Measurements from ENCODE around the gene ERG.
A peak's percentile ranks its signal among the peaks of the same experiment; 100 is the strongest.

The ERG gene, protein sequence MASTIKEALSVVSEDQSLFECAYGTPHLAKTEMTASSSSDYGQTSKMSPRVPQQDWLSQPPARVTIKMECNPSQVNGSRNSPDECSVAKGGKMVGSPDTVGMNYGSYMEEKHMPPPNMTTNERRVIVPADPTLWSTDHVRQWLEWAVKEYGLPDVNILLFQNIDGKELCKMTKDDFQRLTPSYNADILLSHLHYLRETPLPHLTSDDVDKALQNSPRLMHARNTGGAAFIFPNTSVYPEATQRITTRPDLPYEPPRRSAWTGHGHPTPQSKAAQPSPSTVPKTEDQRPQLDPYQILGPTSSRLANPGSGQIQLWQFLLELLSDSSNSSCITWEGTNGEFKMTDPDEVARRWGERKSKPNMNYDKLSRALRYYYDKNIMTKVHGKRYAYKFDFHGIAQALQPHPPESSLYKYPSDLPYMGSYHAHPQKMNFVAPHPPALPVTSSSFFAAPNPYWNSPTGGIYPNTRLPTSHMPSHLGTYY

DNA sequence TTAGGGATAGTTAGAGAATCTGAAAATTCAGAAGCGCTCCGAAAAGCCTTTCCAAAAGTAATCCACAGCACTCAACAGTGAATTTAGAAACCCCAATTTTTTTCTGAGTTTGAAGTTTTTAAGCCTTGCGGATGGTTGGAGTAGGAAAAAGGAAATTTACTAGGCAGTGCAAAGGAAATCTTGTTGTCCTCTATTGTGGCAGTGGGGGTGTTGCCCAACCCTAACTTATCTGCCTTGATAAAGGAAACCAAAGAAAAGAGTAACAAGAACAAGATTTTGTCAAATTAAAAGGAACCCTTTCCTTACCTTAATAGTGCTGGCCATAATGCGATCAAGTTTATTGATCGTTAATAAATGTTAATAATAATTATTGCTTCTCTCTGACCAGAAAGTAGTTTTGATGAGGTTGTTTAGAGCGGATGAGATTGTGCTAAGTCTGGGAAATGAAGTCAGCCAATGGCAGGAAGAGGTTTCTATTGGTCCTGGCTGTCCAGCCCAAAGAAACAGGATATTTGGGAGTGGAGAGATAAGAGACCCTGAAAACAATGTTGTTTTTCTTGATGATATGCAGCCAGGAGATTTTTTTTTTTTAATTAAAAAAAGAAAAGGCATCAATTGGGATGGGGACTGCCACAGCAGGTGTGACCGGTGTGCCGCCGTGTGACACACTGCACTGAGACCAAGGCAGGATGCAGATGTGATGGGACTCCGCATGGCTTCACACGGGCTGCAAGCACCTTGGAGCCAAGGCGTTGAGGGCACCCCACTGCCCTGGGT lies at the start of gene ERG:
Gene ERG (minus strand): TSS at position 421 of the 777 bp plus-strand sequence. CDS start 97 bp downstream, at position 324.
- no peak for DNase-seq

DNA sequence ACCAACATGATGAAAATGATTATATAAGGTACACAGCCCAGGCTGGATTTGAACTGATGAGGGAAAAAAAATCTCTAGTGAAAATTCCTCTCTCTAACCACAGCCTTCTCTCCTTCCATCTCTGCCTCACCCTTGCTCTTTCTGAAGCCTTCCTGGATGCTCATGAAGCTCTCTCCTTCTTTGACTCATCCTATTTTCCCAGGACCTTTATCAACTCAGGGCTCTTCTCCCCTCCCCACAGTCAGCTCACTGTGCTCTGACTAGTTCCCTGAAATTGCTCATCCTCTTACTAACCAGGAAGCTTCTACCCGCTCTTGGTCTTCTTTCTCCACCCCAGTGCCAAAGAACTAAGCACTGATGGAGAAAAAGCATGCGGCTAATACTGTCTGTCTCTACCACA lies 46.4 kb upstream of the ERG start:
- DNase-seq: no peak

DNA sequence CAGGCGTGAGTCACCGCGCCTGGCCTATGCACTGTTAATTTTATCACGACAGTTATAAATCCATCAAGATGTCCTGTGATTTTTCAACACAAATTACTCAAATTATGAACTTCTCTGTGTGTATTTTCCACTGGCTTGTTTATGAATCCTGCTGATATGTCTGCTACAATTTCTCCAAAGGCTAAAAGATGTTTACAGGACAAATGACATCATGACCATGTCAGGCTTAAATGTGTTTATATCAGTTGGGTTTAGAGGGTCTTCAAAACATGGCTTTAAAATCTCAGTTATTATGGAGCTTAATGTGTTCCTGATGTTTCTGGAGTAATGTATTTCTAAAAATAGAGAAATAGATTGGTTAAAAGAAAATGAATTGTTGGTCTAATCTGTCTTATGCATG lies 44.0 kb upstream of the ERG start:
- DNase-seq: no peak

DNA sequence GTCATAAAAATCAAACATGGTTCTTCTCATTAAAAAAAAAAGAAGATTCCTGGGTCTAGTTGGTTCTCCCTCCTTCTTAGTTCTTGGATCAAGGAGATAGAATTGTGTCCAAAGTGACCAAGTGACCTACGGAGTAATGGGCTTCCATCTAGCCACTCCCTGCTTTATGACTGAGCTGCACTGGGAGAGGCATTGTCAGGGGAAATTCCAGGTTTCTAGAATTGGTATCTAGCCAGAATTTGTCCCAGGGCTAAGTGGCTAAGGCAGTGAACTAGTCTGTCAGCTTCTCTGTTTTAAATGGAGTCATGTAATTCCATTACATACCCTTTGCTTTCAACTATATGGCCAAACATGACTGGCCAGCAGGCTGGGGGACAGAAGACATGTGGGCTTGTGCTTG lies 40.1 kb upstream of the ERG start:
- no peak for DNase-seq

DNA sequence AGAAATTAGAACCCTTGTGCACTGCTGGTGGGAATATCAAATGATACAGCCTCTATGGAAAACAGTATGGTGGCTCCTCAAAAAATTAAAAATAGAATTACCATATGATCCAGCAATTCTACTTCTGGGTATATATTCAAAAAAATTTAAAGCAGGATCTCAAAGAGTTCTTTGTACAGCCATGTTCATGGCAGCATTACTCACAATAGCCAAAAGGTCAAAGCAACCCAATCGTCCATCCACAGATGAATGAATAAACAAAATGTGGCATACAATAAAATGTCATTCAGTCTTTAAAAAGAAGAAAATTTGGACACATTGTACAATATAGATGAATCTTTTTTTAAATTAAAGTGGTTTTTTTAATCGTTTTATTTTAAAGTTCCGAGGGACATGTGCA lies 36.3 kb upstream of the ERG start:
- no peak for DNase-seq

DNA sequence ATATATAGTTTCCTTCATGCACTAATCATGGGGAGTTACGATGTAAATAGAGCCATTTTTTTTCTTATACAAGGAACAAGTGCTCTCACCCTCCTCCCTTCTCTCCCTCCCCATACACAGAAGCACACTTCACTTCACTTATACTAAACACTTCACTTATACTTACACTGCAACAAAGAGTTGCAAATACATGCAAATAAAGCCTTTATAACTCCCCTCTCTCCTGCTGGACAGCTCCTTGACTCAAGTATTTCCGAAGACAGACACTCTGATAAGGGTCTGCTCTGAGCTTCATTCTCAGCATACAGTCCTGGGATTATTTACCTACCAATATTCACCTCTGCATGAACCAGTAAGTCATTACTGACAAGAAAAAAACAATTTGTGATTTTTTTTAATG lies 35.6 kb upstream of the ERG start:
- DNase-seq: no peak

DNA sequence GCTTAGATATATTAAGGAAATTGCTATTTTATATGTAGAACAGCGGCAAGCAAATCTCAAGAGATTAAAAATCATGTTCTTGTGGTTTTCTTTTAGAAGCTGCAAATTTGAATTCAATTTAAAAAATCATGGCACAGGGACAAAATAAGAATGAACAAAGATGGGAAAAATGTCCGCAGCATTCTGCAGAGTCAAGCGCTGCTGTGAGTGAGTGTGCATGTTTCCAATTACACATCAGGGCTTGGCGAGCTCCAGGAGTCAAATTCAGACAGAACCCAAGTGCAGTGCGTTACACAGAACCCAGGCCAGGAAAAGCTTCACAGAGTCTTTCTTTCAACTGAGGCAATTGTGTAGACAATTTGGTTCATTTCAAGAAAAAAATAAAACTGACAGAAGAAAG lies 33.3 kb upstream of the ERG start:
- DNase-seq: no peak

DNA sequence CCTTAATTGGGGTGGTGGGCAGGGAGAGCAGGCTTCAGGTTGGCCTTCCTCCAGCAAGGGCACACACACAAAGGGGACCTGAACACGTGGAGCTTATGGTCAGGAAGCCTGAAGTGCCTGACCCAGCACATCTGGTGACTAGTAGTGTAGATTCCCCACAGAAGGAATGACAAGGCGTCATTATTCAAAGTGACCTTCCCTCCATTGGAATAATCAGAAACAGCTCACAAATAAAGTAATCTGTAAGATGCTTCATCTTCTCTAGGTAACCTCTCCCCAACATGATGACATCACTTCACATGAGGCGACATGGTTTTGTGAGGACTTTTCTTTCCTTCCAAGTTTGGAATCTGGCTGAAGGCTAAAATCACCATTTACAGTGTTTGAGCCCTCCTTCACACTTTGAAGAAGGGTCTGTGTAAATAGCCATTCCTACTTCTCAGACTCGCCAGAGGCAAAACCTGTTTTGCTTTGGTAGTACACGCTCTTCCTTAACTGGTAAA lies 32.8 kb upstream of the ERG start:
- no peak for DNase-seq

DNA sequence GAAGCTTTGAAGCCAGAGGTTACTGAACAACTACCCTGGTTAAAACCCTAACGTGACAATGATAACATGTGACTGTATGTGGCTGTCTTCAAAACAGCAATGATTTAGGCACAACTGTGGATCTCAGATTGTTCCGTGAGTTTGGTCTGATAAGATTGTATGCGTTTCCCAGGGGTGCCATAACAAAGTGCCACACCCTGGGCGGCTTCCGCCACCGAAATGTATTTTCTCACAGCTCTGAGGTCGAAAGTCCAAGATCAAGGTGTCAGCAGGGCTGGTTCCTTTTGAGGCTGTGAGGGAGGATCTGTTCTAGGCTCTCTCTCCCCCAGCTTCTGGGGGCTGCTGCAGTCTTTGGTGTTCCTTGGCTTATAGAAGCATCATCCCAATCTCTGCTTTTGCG lies 29.5 kb upstream of the ERG start:
- no peak for DNase-seq

DNA sequence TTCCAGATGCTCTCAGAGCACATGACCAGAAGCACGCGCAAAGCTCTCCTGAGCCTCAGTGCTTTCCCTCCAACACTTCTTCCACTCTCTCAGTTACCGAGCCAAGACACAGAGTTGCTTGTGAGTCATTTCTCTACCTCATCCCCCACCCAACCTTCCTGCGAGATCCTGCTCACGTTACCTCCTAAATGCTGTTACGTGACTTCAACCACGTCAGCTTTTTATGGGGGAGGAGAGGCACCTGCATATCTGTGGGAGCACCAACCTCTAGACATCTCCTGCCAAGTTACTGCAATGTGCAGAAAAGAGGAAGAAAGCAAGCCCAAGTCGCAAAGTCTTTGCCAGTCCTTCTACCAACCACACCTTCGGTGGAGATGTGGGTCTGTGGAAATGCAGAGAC lies 27.2 kb upstream of the ERG start:
- DNase-seq: no peak

DNA sequence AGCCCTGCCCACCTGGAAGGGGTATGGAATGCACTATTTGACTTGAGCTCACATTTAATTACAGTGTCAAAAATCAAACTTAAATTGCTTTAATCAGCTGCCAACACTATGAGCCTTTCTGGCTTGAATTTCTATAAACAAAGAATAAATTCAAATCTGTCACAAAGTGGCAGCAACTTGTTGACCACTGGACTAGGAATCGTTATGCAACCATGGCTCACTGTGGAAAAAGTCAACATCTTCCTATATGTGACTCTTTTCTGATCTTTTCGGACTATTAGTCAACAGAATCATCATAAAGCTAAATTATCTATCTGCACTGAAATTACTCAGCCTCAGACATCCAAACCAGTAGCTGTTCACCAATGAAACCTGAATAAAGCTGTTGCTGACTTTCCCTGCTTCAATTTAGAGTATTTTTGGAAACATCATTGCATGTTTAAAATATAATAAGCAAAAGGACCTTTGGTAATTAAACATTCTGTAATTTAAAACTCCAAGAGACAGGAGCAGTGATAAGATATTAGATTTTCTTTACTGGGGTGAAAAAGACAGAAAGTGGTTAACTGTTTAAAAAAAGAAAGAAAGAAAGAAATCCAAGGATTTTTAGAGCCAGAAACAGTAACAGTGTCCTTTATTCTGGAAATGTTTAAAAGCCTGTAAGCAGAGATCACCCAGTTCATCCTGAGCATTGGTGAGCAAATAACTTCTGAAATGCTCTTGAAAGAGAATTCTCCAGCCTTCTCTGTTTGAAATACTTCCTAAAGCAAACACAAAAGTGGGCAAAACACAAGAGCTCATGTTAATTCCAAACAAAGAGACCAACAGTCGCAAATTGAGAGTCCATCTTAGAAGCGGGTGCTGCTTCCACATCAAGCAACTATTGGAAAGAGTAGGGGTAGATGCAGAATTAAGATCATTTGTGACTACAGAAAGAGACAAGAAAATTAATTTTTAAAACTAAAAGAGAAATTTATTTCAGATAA lies 26.2 kb upstream of the ERG start:
- no peak for DNase-seq

DNA sequence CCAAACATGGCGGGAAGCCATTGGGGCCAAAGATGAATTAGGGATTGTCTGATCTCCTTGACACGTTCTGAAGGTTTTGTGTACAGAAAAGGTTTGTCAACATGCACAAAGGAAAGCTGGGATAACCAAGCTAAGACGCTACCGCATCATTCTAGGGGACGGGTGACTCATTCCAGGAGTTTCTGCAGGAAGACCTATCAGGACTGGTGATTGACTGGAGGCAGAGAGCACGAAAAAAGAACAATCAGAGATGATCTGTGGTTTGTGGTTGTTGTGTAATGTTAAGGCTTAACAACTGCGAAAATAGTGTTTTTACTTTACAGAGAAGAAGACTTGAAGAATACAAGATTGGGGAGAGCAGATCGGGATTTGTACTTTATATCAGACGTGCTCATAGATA lies 22.2 kb upstream of the ERG start:
- no peak for DNase-seq

DNA sequence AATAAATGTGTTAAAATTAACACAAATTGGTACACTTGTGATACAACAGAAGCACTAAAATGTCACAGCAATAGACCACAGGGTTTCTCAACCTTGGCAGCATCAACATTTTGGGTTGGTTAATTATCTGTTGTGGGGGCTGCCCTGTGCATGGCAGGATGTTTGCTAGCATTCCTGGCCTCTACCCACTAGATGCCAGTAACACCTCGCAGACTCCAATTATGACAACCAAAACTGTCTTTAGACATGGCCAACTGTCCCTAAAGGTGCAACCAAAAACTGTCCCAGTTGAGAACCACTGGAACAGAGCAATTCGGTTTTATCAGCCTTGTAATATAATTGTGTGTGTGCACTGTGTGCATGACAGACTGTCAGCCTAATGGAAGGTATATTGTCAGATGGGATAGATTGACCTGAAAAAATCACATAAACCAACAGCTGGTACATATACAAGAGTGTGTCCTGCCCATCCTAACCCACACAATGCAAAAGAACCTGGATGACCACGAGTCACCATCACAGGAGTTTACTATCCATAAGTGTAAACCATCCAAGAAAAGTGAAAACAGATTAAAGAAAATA lies 13.5 kb upstream of the ERG start:
- no peak for DNase-seq

DNA sequence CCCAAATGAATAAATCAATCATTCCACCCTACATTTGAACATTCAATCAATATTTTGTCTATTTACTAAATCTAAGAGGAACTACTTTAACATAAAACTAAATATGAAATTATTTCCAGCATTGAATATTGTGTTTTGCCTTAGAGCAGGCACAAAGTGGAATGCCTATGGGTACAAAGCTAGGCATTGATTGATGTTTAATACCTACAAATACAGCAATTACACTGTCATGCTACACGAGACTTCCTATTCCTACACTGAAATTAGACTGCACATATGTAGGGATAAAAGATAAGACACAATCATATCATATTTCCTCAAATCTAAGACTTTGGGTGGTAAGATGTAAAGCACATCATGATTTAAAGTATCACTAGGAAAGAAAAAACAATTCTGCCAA lies 12.9 kb upstream of the ERG start:
- no peak for DNase-seq

DNA sequence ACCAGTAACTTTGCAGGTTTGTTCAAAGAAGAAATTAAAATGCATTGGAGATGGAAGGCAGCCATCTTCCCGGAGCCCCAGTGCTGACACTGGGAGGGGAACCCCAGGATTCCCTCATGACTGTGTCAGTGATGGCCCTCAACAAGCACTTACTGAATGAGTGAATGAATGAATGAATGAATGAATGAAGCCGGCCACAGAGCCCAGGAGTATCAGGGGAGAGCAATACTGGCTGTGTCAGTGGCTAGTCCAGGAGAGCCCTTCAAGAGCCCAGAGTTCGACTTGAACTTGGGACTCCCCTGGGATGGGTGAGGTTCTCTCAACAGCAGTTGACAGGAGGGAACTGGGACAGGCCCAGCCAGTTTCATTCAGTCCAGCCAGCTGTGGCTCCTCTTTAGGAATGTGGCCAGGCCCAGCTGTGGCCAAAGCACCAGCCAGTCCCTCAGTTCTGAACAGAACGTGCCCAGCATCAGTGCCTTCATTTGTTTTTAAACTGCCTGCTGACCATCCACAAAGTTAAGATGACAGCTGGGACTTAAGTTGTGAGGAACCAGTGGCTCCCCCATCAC lies 9.2 kb upstream of the ERG start:
- no peak for DNase-seq

DNA sequence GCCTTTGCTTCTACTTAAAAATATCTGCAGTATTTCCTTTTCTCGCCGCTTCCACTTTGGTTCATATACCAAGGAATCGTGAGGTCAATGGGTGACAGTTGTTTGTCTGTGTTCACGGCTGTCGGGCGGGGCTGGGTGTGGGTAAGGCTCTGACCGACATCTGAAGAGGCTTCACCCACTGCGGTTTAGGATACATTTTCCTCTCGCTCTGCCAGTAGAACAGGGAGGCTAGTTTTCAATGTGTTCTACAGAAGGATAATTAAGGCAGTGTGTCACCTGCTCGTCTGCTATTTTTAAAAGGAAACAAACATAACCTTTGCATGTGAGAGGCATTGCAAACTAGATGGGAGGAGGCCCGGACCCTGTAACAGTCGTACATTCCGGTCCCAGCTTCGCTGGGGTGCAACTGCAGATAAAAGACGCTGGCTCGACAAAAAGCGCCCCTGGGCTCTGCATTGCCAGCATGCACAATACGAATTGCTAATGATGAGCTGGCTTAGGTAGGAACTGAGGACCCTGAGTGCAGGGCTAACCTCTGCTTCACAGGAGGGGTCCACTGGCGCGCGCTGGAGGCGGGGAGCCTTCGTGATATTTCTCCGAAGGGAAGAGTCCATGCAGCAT lies 8.5 kb upstream of the ERG start:
- no peak for DNase-seq

DNA sequence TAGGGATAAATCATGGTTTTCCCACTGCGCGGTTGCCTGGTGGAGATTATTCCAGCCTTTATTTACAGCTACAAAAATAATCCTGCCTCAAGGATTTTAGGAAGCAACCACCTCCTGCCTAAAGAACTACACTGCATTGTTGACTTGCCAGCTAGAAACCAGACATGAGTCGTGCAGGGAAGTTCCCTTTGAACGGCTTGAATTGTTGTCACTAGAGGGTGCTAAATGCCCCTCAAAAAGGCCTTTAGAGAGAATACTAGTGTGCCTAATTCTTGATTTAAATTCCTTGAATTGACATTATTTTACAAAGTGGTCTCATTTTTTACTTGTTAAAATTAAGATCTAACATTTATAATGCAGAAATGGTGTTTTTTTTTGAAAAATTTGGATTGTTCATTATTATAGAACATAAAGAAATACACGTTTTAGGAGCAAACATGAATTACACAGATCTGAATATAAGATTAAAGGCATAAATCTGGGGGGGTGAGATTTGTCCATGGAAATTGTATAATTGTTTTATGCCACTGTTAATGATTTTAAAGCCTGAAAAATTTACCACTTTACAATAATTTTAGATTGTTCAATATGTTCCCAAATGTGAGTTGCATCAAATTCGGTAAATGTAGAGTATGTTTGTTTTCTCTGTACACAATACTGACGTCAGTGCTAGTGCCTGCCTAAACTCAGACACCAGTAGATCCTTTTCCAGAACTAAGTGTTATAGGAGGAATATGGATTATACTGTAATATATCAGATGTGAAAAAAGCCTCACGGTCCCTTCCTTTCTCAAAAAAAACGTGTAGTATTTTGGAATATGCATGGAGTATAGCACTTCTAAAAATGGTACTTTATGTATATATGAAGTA lies 7.6 kb upstream of the ERG start:
- DNase-seq: peak; percentile 58

DNA sequence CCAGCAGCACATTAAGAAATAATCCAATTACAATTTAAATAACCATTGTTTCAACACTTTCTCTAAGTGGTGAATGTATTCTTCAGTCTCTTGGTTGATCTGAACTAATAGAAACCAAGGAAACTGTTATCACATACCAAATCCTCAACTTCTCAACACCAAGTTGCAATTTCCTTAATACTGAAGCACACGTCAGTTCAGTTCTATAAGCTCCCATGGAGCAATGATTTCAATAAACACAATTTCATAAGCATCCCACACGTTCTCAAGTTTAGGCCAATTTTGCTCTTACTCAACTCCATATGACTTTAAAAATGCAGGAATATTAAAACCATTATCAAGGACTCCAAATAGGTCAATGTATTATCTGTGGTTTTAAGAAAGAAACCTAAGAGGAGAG lies 5.8 kb upstream of the ERG start:
- no peak for DNase-seq

DNA sequence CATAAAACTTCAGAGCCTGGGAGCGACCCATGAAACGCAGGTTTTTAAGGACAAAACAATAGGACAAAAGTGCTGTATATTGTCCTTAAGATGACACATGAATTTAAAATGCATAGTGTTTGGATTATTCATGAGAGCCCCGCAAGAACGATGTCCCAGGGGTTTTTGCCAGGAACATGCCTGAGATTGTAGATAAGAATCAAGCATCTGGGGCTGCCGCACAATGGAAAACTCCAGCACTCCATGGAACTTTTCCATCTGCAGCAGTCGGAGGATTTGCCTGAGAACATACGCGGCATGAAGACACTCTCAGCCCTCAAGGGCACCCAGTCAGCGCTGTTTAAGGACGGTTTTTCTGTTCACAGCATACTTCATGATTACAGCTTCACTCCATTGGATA lies 5.3 kb upstream of the ERG start:
- DNase-seq: no peak

DNA sequence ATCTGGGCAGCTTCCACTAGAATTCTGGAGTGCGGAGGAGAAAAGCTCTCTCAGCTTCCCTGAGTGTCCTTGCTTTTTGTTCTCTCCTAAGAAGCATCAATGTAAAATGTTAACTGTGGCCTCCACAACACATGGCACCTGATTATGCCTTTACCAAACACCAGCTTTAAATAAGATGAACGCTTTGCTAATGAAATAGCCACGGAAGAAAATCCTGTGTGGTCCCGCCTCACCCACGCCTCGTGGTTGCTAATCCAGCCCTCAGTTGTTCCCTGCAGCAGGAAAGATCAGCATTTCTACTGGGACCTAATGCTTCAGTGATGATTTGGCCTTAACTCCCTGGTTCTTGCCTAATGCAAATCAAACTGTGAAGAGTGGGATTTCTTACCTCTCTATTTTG lies 1.8 kb upstream of the ERG start:
- DNase-seq: no peak

DNA sequence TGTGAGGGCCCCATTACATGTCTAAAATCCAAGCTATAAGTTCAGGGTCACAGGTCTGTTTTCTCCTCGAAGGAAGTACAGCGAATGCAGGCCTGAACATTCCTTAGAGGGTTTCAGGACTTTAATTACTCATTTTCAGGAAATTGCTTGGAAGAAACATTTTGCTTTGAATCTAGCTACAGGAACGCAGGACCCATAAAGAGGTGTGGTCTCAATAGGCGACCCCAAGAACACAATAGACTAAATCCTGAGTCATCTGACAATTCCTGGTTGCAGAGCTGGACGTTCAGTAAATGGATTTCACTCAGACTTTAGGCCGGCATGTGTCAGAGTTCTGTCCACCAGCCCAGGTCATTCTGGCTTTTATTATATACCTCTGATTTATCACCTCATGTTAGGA lies 1.0 kb upstream of the ERG start:
- DNase-seq: no peak
